Ascending aorta (tissue), 2 donors: Measurements from ENCODE around the gene TM4SF5. TPM values are rescaled to one million over a fixed set of nuclear protein-coding genes. Genes with fewer than 3 reads are reported as not detected.

Experiments
- DNase-seq, 2 donors: peaks; one replicate each; pipeline ENCODE4 v3.0.0-alpha.2; 2019; ENCODE audit warnings: low spot score in 2 of 2
- H3K27ac ChIP-seq, 2 donors: fragments of 200-600 bp; sonication (generic); one replicate each; pipeline ENCODE4 v1.5.1; 2016 to 2017; ENCODE audit warnings: mild to moderate bottlenecking in 1 of 2
- H3K27me3 ChIP-seq: fragments of 200-600 bp; sonication (generic); one replicate; pipeline ENCODE4 v1.5.1; 2017
- H3K36me3 ChIP-seq, 2 donors: fragments of 200-600 bp; sonication (generic); one replicate each; pipeline ENCODE4 v1.5.1; 2016
- H3K4me1 ChIP-seq, 2 donors: fragments of 200-600 bp; sonication (generic); one replicate each; pipeline ENCODE4 v1.5.1; 2016 to 2017; ENCODE audit warnings: mild to moderate bottlenecking in 1 of 2
- H3K4me3 ChIP-seq, 2 donors: fragments of 200-600 bp; sonication (generic); one replicate each; pipeline ENCODE4 v1.5.1; 2016 to 2017; ENCODE audit warnings: mild to moderate bottlenecking in 1 of 2
- H3K9me3 ChIP-seq, 2 donors: fragments of 200-600 bp; sonication (generic); one replicate each; pipeline ENCODE4 v1.5.1; 2016
- CTCF ChIP-seq, 3 experiments: fragments of 200-600 bp in 2 of 3; fragments of 450-650 bp in 1 of 3; sonication (generic) in 2 of 3; IDR thresholded peaks; one replicate each; pipeline ENCODE4 v1.5.1; 2016 to 2019; ENCODE audit warnings: antibody characterized with exemption in 3 of 3, mild to moderate bottlenecking in 1 of 3, moderate library complexity in 1 of 3
- intact Hi-C: fragments of 100-400 bp; cut with DNase I; formaldehyde crosslinking; loops from one replicate; pipeline ENCODE4 v1.15.1; 2023
- total RNA-seq: library from RNA; depleted of rRNA; stranded (reverse); fragments of >200 nt; gene quantifications from one replicate; pipeline ENCODE4 v1.1.0, GENCODE V29; 2016

Gene TM4SF5
- total RNA-seq, 1 donor from 2014 or later: not detected

- H3K27ac ChIP-seq: peak overlapping the region; percentile 16 to 40
- TF ChIP-seq CTCF (IDR thresholded peaks at IDR 0.05): no peak
- H3K9me3 ChIP-seq: no peaks in the 10 kb centered on the region
- intact Hi-C loops: loop anchor here (5.0 kb wide), 2 partner anchors 54 to 169 kb away; partner anchors contain the start of genes CHRNE, GLTPD2 and VMO1
- no peak overlapping the region for H3K4me3 ChIP-seq
- peaks cover 6 to 9% of the 10 kb centered on the region in 2 donors for H3K4me1 ChIP-seq
- H3K36me3 ChIP-seq: peaks cover 0 to 4% of the 10 kb centered on the region in 2 donors
- H3K27me3 ChIP-seq: no peaks in the 10 kb centered on the region
- no peak for DNase-seq
Measured at GRCh38 chr17:4733073-4733531, 38.6 kb upstream of the TM4SF5 start.

- no peak for TF ChIP-seq CTCF (IDR thresholded peaks at IDR 0.05)
- Histone ChIP-seq H3K9me3 (no peaks in the 10 kb centered on the region), H3K36me3 (peaks cover 0 to 4% of the 10 kb centered on the region in 2 donors), H3K27me3 (no peaks in the 10 kb centered on the region), H3K4me1 (peaks cover 6 to 14% of the 10 kb centered on the region in 2 donors), H3K4me3 (no peak overlapping the region), H3K27ac (no peak overlapping the region)
- DNase-seq: no peak
- intact Hi-C loops: loop anchor here (5.0 kb wide), 2 partner anchors 52 to 167 kb away; partner anchors contain the start of genes CHRNE, GLTPD2 and VMO1
Measured at GRCh38 chr17:4734857-4735475, 36.7 kb upstream of the TM4SF5 start.

- H3K36me3 ChIP-seq: peaks cover 0 to 4% of the 10 kb centered on the region in 2 donors
- H3K27ac ChIP-seq: peak overlapping the region in 1 of 2 donors; percentile 3
- no peaks in the 10 kb centered on the region for H3K27me3 ChIP-seq
- no peaks in the 10 kb centered on the region for H3K9me3 ChIP-seq
- H3K4me1 ChIP-seq: peaks cover 0 to 9% of the 10 kb centered on the region in 2 donors
- intact Hi-C loops: no loop called here
- DNase-seq: no peak
- no peak for TF ChIP-seq CTCF (IDR thresholded peaks at IDR 0.05)
- H3K4me3 ChIP-seq: no peak overlapping the region
Measured at GRCh38 chr17:4735876-4736651, 35.6 kb upstream of the TM4SF5 start.

GRCh38 chr17:4738136-4739121 lies 33.3 kb upstream of the TM4SF5 start:
- TF ChIP-seq CTCF (IDR thresholded peaks at IDR 0.05): no peak
- DNase-seq: no peak
- Histone ChIP-seq H3K27me3 (no peaks in the 10 kb centered on the region), H3K9me3 (no peaks in the 10 kb centered on the region), H3K36me3 (no peaks in the 10 kb centered on the region), H3K4me1 (peaks cover 0 to 5% of the 10 kb centered on the region in 2 donors), H3K4me3 (peak overlapping the region; percentile 86 to 88), H3K27ac (peak overlapping the region; percentile 51 to 56)
- intact Hi-C loops: no loop called here
